Spleen (tissue), 7 donors: ENCODE measurements around the gene PSPN.

Experiments
- POLR2AphosphoS5 ChIP-seq, 3 donors: sonication (generic); formaldehyde crosslinking; IDR thresholded peaks; one replicate each; pipeline ENCODE4 v1.5.1; 2017; ENCODE audit warnings: antibody characterized with exemption in 3 of 3
- TF ChIP-seq, protein P1 (sequence below), 11 experiments: fragments of 200-600 bp in 7 of 11; fragments of 450-650 bp in 4 of 11; sonication (generic) in 4 of 11; IDR thresholded peaks in 8 of 11; conservative IDR thresholded peaks in 3 of 11; 1 replicate in 7 of 11; 2 replicates in 4 of 11; pipeline versions ENCODE4 v1.4.0 to v1.8.0; 2016 to 2021; ENCODE audit warnings: antibody characterized with exemption in 11 of 11, inconsistent platforms in 4 of 11, mild to moderate bottlenecking in 1 of 11
- donor health status: DM: no; HTN: no; CAD: no; lungs with moderate emphysema.
- donor health status: DM: no; HTN: no; CAD: no.
- donor health status: DM: no; HTN: no; CAD: no.

DNA sequence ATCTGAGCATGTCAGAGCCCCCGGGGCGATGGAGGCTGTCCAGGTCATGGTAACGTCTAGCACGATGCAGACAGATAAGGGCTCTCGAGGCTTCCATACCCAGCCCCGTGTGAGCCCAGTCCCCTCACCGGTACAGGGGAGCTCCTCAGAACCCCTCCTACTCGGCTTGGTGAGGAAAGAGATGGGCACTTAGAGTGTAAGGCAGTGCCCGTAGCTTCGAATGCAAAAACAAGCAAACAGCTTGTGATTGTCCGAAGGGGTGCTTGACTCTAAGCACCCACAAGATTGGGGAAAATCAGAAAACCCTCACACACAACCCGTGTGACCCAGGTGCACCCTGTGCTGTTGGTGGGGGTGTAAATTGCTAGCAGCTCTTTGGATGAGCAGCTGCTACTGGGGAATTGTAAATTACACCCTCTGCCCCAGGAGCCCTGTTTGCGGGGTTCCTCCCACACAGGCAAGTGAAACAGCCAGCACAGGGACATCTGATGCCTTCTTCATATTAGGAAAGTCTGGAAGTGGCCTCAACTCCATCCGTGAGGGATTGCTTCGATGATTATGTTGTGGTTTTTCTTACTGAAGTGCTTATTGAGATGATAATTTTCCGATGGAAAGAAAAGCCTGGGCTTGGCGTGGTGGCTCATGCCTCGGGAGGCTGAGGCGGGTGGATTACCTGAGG lies 918 bp upstream of the PSPN start:
- peak in 1 of 3 donors; percentile 33 for TF ChIP-seq POLR2AphosphoS5 (IDR thresholded peaks at IDR 0.05)
- TF ChIP-seq, protein P1, sequence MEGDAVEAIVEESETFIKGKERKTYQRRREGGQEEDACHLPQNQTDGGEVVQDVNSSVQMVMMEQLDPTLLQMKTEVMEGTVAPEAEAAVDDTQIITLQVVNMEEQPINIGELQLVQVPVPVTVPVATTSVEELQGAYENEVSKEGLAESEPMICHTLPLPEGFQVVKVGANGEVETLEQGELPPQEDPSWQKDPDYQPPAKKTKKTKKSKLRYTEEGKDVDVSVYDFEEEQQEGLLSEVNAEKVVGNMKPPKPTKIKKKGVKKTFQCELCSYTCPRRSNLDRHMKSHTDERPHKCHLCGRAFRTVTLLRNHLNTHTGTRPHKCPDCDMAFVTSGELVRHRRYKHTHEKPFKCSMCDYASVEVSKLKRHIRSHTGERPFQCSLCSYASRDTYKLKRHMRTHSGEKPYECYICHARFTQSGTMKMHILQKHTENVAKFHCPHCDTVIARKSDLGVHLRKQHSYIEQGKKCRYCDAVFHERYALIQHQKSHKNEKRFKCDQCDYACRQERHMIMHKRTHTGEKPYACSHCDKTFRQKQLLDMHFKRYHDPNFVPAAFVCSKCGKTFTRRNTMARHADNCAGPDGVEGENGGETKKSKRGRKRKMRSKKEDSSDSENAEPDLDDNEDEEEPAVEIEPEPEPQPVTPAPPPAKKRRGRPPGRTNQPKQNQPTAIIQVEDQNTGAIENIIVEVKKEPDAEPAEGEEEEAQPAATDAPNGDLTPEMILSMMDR (IDR thresholded peaks at IDR 0.05 in 8 of 11, conservative IDR thresholded peaks at IDR 0.05 in 3 of 11), result no peak
